GM12865 (cell line): ENCODE results near the gene GRID2.

ENCODE experiments used
- DNase-seq: peaks from one replicate; pipeline ENCODE4 v3.0.0; 2010; ENCODE audit warnings: low read depth
- H3K4me3 ChIP-seq: 2 replicates; pipeline ENCODE4 v1.5.1; 2011; ENCODE audit warnings: mild to moderate bottlenecking, low read depth, low read length, control low read depth
- TF ChIP-seq, protein P1 (sequence below): IDR thresholded peaks from 2 replicates; pipeline ENCODE4 v1.5.1; 2011; ENCODE audit warnings: low read length, control low read depth, low read depth, inconsistent platforms; ENCODE audit not compliant: insufficient read depth; ENCODE audit errors: missing control alignments

GRID2 gene

DNA sequence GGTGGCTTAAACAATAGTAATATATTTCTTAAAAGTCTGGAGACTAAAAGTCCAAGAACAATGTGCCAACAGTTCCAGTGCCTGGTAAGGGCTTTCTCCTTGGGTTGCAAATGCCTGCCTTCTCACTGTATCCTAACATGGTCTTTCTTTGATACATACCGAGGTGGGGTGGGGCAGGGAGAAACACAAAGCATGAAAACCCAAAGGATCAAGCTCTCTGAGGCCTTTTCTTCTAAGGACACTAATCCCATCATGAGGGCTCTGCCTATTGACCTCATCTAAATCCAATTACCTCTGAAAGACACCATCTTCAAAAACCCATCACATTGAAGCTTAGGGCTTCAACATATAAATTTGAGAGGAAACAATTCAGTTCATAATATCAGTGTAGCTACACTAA, 311.3 kb downstream of the GRID2 start:
- TF ChIP-seq, protein P1, sequence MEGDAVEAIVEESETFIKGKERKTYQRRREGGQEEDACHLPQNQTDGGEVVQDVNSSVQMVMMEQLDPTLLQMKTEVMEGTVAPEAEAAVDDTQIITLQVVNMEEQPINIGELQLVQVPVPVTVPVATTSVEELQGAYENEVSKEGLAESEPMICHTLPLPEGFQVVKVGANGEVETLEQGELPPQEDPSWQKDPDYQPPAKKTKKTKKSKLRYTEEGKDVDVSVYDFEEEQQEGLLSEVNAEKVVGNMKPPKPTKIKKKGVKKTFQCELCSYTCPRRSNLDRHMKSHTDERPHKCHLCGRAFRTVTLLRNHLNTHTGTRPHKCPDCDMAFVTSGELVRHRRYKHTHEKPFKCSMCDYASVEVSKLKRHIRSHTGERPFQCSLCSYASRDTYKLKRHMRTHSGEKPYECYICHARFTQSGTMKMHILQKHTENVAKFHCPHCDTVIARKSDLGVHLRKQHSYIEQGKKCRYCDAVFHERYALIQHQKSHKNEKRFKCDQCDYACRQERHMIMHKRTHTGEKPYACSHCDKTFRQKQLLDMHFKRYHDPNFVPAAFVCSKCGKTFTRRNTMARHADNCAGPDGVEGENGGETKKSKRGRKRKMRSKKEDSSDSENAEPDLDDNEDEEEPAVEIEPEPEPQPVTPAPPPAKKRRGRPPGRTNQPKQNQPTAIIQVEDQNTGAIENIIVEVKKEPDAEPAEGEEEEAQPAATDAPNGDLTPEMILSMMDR: no peak
- DNase-seq: no peak
- H3K4me3 ChIP-seq: no peak overlapping the region

DNA sequence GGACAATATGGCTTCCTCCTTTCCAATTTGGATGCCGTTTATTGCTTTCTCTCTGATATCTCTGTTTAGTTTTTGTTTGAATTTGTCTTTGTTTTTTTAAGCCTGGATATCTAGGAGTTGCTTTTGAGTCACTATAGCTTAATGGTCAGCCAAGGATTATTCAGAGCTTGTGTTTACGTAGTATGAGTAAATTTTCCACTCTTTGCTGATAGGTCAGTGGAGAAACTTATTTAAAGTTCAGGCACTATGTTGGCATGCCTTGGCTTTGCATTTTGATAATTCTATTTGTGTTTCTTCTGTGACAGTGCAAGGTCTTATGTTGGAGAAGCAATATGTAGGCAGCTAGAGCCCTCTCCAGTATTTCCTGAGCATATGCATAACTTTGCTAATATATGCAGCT, 315.2 kb downstream of the GRID2 start:
- H3K4me3 ChIP-seq: no peak overlapping the region
- TF ChIP-seq, protein P1: no peak
- DNase-seq: no peak

DNA sequence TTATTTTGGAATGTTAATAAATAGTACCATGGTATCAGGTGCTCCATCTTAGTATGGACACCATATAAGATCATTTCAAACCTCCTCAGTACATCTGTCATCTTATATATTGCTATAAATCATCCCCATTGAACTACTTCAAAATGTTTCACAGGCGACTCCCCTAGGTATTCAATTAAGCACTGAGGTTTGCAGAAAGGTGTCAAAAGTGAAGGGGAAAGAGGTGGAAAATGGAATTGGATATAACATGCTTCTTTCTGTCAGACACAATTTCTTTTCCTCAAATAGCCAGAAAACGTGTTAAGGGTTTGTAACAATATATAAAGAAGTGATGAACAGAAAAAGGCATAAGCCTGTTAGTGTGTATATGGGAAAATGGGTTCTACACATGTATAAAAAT, 325.5 kb downstream of the GRID2 start:
- TF ChIP-seq, protein P1: no peak
- no peak for DNase-seq
- no peak overlapping the region for H3K4me3 ChIP-seq

DNA sequence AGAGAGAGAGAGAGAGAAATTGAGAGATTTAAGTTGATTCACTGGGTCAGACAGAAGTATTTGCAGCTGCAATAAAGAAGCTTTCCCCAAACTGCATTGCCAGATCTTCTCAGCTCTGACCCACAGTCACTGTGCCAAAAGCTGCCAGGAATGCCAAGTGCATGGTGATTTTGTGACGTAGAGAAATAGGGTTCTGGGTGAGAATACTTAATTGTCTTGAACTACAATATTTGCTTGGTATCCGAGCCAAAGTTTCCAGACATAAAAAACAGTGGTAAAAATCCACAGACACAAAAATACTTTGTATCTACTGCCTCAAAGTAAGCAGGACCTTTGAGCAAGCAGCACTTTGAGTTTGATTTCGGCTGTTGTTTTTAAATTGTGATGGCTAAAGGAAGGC, 331.1 kb downstream of the GRID2 start:
- no peak for DNase-seq
- no peak overlapping the region for H3K4me3 ChIP-seq
- TF ChIP-seq, protein P1: no peak

DNA sequence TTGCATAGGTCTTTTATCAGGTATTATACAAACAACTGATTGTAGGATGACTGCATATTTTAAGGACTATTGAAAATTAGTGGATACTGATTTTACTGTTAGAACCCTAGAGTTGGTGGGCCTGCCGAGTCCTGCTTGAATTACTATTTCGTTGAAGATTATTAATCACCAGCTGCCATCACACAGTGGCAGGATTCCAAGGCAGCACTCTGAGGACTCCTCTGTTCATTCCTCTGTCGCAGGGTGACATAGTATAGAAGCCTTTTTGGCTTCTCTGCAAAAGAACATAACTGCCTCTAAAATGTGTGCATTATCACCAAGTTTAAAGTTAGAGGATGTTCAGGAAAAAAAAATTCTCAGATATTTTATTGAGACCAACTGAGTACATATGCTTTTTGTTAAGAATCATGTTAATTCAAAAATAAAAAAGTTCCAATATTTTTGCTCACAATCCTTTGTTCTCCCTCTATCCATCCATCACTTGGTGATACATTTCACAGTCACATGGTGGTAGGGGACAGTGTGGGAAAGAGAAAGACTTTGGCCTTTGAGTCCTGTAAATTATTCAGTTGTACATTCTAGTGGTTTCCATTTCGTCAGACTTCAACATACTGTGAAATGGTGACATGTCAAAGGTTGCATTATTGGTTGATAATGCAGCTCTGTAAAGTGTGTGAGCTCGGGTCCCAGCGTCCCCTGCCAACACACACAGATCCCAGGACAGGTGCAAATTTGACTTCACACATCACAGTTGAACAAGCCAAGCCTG, 332.5 kb downstream of the GRID2 start:
- DNase-seq: no peak
- H3K4me3 ChIP-seq: no peak overlapping the region
- TF ChIP-seq, protein P1: no peak

DNA sequence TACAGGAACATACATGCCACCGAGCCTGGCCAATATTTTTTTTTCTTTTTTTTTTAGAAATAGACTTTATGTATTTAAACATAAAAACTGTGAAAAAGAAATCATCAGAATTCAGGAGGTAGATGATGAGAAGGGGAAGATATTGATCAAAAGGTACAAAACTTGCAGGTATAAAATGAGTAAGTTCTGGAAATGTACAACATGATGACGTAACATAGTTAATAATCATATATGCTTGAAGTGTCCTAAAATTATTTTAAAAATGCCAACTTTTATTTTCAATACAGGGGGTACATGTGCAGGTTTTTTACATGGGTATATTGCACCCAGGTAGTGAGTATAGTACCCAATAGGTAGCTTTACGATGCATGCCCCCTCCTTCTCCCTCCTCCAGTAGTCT, 337.6 kb downstream of the GRID2 start:
- TF ChIP-seq, protein P1: no peak
- H3K4me3 ChIP-seq: no peak overlapping the region
- DNase-seq: no peak

DNA sequence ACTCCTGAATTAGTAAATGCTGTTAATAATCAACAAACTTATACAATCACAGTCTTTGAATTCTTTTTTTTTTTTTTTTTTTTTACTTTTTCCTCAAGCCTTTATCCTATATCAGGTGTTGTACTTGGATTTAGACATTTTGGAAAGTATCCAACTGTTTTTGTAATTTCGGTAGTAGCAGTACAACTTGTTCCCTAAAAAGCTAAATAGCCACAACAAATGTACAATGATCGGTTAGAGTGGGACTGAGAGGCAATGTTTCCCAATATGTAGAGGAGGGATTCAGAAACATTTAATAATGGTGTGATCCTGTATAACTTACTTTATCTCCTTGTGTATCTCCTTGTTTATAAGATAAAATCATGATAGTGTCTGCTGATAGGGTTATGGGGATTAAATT, 343.1 kb downstream of the GRID2 start:
- no peak for DNase-seq
- TF ChIP-seq, protein P1: no peak
- no peak overlapping the region for H3K4me3 ChIP-seq
